Glutamatergic neuron (in vitro differentiated cells): ENCODE results near the gene NOSTRIN. TPM values are rescaled to one million over a fixed set of nuclear protein-coding genes. Genes with fewer than 3 reads are reported as not detected.

Source experiments
- DNase-seq: peaks from one replicate; pipeline ENCODE4 v3.0.0; 2022
- H3K27ac Mint-ChIP-seq: one replicate; pipeline ENCODE4 v1.8.0; 2020; ENCODE audit warnings: mild to moderate bottlenecking, mixed read lengths, inconsistent platforms; ENCODE audit not compliant: unreplicated experiment
- H3K27me3 Mint-ChIP-seq: one replicate; pipeline ENCODE4 v1.8.0; 2020; ENCODE audit warnings: mild to moderate bottlenecking, moderate library complexity, mixed read lengths, inconsistent platforms; ENCODE audit not compliant: unreplicated experiment
- H3K36me3 Mint-ChIP-seq: one replicate; pipeline ENCODE4 v1.8.0; 2020; ENCODE audit warnings: mild to moderate bottlenecking, mixed read lengths, inconsistent platforms; ENCODE audit not compliant: unreplicated experiment
- H3K4me1 Mint-ChIP-seq: one replicate; pipeline ENCODE4 v1.8.0; 2020; ENCODE audit warnings: mild to moderate bottlenecking, low read depth, mixed read lengths, inconsistent platforms; ENCODE audit not compliant: unreplicated experiment
- H3K4me3 Mint-ChIP-seq: one replicate; pipeline ENCODE4 v1.8.0; 2020; ENCODE audit warnings: mild to moderate bottlenecking, mixed read lengths, inconsistent platforms; ENCODE audit not compliant: unreplicated experiment
- H3K9me3 Mint-ChIP-seq: one replicate; pipeline ENCODE4 v1.8.0; 2020; ENCODE audit warnings: mild to moderate bottlenecking, moderate library complexity, mixed read lengths, inconsistent platforms; ENCODE audit not compliant: unreplicated experiment
- CTCF ChIP-seq: fragments of 200-600 bp; sonication (generic); IDR thresholded peaks from one replicate; pipeline ENCODE4 v1.5.0; 2021; ENCODE audit not compliant: partially characterized antibody, unreplicated experiment
- total RNA-seq: library from RNA; stranded (reverse); fragmentation: NEBNext Ultra II Directional; extraction: Animal tissue kit (Norgen Biotek cat#: 25700); gene quantifications from one replicate; pipeline ENCODE4 v1.2.1, GENCODE V29; 2021; ENCODE audit not compliant: unreplicated experiment

The NOSTRIN gene
- total RNA-seq, 1 donor from 2014 or later, result not detected

GRCh38 chr2:168884975-168885374 lies 82.5 kb downstream of the NOSTRIN start:
- H3K9me3 Mint-ChIP-seq, result peaks cover 3% of the 10 kb centered on the region
- TF ChIP-seq CTCF, result no peak
- H3K27me3 Mint-ChIP-seq, result no peaks in the 10 kb centered on the region
- no peak overlapping the region for H3K4me3 Mint-ChIP-seq
- H3K36me3 Mint-ChIP-seq, result no peaks in the 10 kb centered on the region
- no peak for DNase-seq
- H3K27ac Mint-ChIP-seq, result no peak overlapping the region
- H3K4me1 Mint-ChIP-seq, result no peaks in the 10 kb centered on the region

GRCh38 chr2:168889635-168890005 lies 87.2 kb downstream of the NOSTRIN start:
- H3K36me3 Mint-ChIP-seq, result no peaks in the 10 kb centered on the region
- peaks cover 2% of the 10 kb centered on the region for H3K9me3 Mint-ChIP-seq
- peaks cover 5% of the 10 kb centered on the region for H3K4me1 Mint-ChIP-seq
- no peaks in the 10 kb centered on the region for H3K27me3 Mint-ChIP-seq
- DNase-seq, result no peak
- no peak overlapping the region for H3K27ac Mint-ChIP-seq
- H3K4me3 Mint-ChIP-seq, result peak overlapping the region; percentile 99
- no peak for TF ChIP-seq CTCF

GRCh38 chr2:168890006-168890782 lies 87.8 kb downstream of the NOSTRIN start, which contains the start of gene SPC25:
Gene SPC25, minus strand, starts transcription at chr2:168890430. Its CDS starts 911 bp downstream, at chr2:168889519.
- peak within 1 kb of the TSS; percentile 99 for H3K4me3 Mint-ChIP-seq
- no peaks in the 10 kb centered on the region for H3K27me3 Mint-ChIP-seq
- H3K36me3 Mint-ChIP-seq, result no peaks in the 10 kb centered on the region
- H3K9me3 Mint-ChIP-seq, result peaks cover 2% of the 10 kb centered on the region
- H3K4me1 Mint-ChIP-seq, result peaks cover 5% of the 10 kb centered on the region
- H3K27ac Mint-ChIP-seq, result peak within 1 kb of the TSS; percentile 60
- TF ChIP-seq CTCF, result peak; percentile 56
- peak; percentile 90 for DNase-seq

- no peaks in the 10 kb centered on the region for H3K27me3 Mint-ChIP-seq
- H3K4me3 Mint-ChIP-seq, result no peak overlapping the region
- H3K27ac Mint-ChIP-seq, result no peak overlapping the region
- H3K4me1 Mint-ChIP-seq, result peaks cover 5% of the 10 kb centered on the region
- TF ChIP-seq CTCF, result no peak
- H3K9me3 Mint-ChIP-seq, result peaks cover 2% of the 10 kb centered on the region
- DNase-seq, result no peak
- H3K36me3 Mint-ChIP-seq, result no peaks in the 10 kb centered on the region
These were observed 89.9 kb downstream of the NOSTRIN start for GRCh38 chr2:168892327-168892726.

- H3K4me3 Mint-ChIP-seq, result no peak overlapping the region
- H3K27me3 Mint-ChIP-seq, result no peaks in the 10 kb centered on the region
- peaks cover 5% of the 10 kb centered on the region for H3K4me1 Mint-ChIP-seq
- H3K27ac Mint-ChIP-seq, result no peak overlapping the region
- peaks cover 2% of the 10 kb centered on the region for H3K9me3 Mint-ChIP-seq
- no peaks in the 10 kb centered on the region for H3K36me3 Mint-ChIP-seq
- no peak for DNase-seq
- TF ChIP-seq CTCF, result no peak
These were observed 91.7 kb downstream of the NOSTRIN start for GRCh38 chr2:168894101-168894500.
